Measurements from ENCODE around the gene ADGRL3. TPM values are rescaled to one million over a fixed set of nuclear protein-coding genes. Genes with fewer than 3 reads are reported as not detected.
"Not testable (repeated sequence)": the region's sequence is repeated elsewhere in the genome, so short reads cannot be mapped to it uniquely, and the experiment has no call there.

The ADGRL3 gene
- total RNA-seq, 1 experiment from 2014 or later, result not detected

GRCh38 chr4:61614231-61614630, 414.1 kb downstream of the ADGRL3 start:
- no peak for DNase-seq (ENCODE audit: low read depth)
- in situ Hi-C loops (cut with HindIII; ENCODE audit: low pct_unique_long_range_greater_than_20kb, low sequenced_read_pairs), result no loop called here

DNA sequence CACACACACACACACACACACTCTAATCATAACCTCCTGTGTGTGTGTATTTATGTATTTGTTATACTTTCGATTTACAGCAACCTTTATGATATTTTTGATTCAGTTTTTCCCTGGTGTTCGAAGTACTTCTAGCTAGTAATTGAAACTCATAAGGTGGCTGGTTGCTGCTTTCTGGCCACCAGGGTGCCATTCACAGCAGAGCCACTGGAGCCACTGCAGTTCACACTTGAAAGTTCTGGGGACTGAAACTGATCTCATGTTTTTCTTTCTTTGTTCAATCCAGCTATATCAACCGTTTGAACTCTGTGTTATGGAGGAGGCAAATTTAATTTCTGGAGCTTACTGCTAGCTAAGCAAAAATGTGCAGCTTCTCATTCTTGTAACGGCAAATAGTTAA, 419.4 kb downstream of the ADGRL3 start:
- in situ Hi-C loops (cut with HindIII; ENCODE audit: low pct_unique_long_range_greater_than_20kb, low sequenced_read_pairs), result no loop called here
- DNase-seq (ENCODE audit: low read depth), result no peak

DNA sequence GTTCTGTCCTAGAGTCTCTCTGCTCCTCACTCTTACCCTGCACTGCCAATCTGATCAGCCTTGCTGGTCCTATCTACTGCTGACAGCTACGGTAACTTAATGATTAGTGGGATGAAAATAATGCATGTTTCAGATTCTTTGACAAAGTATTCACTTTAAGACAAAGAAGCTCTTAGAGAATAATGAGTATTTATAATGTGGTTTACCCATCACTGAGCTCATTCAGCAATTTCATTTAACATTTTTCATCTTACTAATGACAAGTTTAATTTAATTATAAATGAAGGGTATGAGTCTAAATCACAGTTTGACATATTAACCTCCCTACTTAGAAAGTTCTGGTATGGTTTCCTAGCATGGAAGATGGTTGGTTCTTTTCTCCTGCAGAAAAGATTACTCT, 428.2 kb downstream of the ADGRL3 start:
- in situ Hi-C loops (cut with HindIII; ENCODE audit: low pct_unique_long_range_greater_than_20kb, low sequenced_read_pairs), result no loop called here
- DNase-seq (ENCODE audit: low read depth), result no peak

DNA sequence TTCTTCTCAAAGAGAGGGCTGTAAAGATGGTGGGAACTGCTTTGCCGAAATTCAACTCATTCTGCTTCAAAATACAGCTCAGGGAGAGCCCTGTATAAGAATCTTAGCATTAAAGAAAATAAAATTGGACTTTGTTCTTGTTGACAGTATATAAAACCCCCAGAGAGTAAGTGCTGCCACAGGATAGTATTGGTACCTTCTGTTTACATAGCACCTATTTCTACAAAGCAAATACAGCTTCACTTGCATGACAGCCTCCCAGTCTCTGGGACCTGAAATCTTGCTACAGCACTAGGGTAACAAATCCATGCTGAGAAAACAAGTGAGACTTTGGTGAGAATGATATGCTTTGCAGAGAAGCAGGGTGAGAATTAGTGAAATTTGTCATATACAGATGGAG, 428.6 kb downstream of the ADGRL3 start:
- no peak for DNase-seq (ENCODE audit: low read depth)
- in situ Hi-C loops (cut with HindIII; ENCODE audit: low pct_unique_long_range_greater_than_20kb, low sequenced_read_pairs), result no loop called here

DNA sequence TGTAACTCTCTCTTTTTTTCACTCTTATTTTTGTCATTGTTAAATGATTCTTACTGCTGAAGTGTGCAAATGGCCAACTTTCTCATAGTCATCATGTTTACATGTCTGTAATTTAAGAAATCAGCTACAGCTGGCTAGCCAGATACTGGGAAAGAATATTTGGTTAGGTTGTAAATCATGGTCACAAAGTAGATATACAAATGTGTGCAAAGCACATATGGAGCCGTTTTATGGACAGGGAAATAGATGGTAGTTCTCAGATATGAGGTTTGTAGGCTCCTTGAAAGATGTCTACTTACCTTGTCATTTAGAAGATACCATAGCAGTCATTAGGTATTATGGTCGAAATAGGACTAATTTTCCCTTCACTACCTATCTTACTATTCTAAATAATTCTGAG, 430.4 kb downstream of the ADGRL3 start:
- in situ Hi-C loops (cut with HindIII; ENCODE audit: low pct_unique_long_range_greater_than_20kb, low sequenced_read_pairs), result no loop called here
- DNase-seq (ENCODE audit: low read depth), result no peak

DNA sequence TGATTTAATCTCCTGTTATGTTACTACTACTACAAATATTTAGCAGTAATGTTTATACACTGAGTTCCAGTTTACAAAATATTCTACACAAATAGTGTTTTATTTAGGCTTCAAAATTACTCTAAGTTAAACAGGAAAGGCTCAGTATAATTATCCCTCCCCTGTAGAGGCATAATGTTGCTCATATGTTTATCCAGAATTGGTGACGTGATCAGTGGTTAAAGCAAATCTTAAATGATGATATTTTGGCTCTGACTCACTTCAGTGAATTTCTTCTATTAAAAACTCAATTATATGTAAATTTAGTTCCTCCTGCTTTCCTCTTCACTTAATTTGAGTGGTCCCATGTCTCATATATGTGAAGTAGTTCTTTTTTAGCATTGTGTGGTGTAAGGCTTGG, 438.5 kb downstream of the ADGRL3 start:
- in situ Hi-C loops (cut with HindIII; ENCODE audit: low pct_unique_long_range_greater_than_20kb, low sequenced_read_pairs), result no loop called here
- no peak for DNase-seq (ENCODE audit: low read depth)

- in situ Hi-C loops (cut with HindIII; ENCODE audit: low pct_unique_long_range_greater_than_20kb, low sequenced_read_pairs); DNase-seq (ENCODE audit: low read depth): not testable (repeated sequence)
Observed at GRCh38 chr4:61646746-61647350, 446.7 kb downstream of the ADGRL3 start.

- DNase-seq (ENCODE audit: low read depth), result no peak
- in situ Hi-C loops (cut with HindIII; ENCODE audit: low pct_unique_long_range_greater_than_20kb, low sequenced_read_pairs), result no loop called here
Observed at GRCh38 chr4:61648264-61648663, 448.1 kb downstream of the ADGRL3 start.

- DNase-seq (ENCODE audit: low read depth), result no peak
Observed at GRCh38 chr4:61657016-61657415, 456.9 kb downstream of the ADGRL3 start.

DNA sequence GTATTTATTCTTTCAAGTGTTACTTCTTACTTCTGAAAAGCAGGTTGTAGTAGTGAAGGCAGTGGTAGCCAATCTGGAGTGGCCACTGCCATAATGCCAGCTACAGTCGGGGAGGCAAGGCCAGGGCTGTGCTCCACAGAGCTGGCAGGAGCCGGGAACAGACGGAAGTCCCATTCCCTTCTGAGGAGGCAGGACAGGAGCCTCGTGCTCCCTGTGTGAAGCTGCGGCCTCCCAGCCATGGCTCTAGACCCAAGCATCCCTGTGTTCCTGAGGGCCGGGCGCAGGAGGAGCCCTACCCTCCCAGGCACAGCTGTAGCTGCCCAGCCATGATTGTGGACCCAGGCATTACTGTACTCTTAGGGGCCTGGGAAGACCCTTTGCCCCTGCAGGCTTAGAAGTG, 461.8 kb downstream of the ADGRL3 start:
- in situ Hi-C loops (cut with HindIII; ENCODE audit: low pct_unique_long_range_greater_than_20kb, low sequenced_read_pairs), result no loop called here
- DNase-seq (ENCODE audit: low read depth), result no peak

More at GRCh38 chr4:61657016-61657415, 456.9 kb downstream of the ADGRL3 start:
- in situ Hi-C loops (cut with HindIII; ENCODE audit: low pct_unique_long_range_greater_than_20kb, low sequenced_read_pairs), result no loop called here

DNA sequence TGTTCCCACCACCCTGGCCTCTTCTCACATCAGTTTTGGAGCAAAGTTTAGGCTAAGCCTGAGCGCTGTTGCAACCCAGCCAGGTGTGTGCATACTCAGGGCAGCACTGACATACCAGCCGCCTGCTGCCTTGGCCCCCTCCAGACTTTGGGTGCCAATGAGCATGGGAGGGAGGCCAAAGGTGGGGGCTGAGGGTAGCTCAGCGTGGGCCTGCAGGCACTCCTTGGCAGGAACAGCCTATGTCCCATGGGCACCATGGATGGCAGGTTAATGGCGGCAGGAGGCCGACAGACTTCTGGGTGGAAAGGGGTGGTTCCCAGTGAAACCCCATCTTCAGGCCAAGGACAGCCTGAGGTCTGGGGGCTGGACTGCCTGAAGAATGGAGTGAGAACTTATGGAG, 462.2 kb downstream of the ADGRL3 start:
- in situ Hi-C loops (cut with HindIII; ENCODE audit: low pct_unique_long_range_greater_than_20kb, low sequenced_read_pairs), result no loop called here
- DNase-seq (ENCODE audit: low read depth), result no peak

GRCh38 chr4:61663310-61663709, 463.2 kb downstream of the ADGRL3 start:
- no peak for DNase-seq (ENCODE audit: low read depth)
- in situ Hi-C loops (cut with HindIII; ENCODE audit: low pct_unique_long_range_greater_than_20kb, low sequenced_read_pairs), result no loop called here

- in situ Hi-C loops (cut with HindIII; ENCODE audit: low pct_unique_long_range_greater_than_20kb, low sequenced_read_pairs), result no loop called here
- no peak for DNase-seq (ENCODE audit: low read depth)
Observed at GRCh38 chr4:61665649-61666048, 465.5 kb downstream of the ADGRL3 start.

DNA sequence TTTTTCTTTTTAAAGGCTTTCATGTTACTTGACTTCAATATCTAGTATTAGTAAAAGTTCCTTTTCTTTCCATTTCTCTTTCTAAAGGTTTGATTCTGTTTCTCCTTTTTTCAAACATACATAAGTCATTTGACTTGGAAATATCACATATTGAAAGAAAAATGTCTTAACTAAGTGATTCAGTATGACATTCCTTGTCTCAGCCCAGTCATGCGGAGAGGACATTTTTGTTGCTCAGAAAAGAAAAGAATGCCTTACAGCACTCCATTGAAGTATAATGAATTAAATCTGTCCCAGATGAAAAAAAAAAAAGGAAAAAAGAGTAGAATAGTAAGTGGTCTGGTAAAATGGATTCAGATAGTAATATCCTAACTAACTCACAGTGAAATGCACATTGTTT, 466.1 kb downstream of the ADGRL3 start:
- DNase-seq (ENCODE audit: low read depth), result no peak
- in situ Hi-C loops (cut with HindIII; ENCODE audit: low pct_unique_long_range_greater_than_20kb, low sequenced_read_pairs), result no loop called here

DNA sequence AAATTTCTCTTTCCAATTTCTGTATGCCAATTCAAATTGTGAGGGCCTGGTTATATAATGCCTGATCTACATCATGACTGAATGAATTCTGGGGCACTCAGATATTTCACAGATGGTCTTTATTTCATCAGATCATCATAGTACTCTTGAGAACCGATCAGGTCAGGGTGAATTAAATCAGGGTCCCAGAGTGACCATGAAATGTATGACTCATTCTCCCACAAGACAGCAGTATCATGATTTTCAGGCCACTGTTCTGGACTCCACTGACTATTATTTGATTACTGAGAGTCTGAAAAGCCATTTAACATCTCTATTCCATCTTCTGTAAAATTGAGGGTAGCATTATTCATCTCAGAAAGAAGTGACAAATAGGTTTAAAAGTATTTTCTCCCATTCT, 471.5 kb downstream of the ADGRL3 start:
- no peak for DNase-seq (ENCODE audit: low read depth)
- in situ Hi-C loops (cut with HindIII; ENCODE audit: low pct_unique_long_range_greater_than_20kb, low sequenced_read_pairs), result no loop called here

DNA sequence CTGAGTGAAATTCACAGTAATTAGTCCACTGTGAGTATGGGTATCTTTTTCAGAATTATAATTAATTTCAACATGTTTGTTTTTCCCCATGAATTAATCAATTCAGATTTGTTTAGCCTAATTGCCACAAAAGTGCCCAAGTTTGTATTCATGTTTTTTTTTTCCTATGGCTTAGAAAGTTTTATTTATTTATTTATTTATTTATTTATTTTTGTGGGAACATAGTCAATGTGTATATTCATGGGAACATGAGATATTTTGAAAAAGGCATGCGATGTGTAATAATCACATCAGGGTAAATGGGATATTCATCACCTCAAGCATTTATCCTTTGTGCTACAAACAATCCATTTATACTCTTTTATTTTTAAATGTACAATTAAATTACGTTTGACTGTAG, 475.3 kb downstream of the ADGRL3 start:
- no peak for DNase-seq (ENCODE audit: low read depth)
- in situ Hi-C loops (cut with HindIII; ENCODE audit: low pct_unique_long_range_greater_than_20kb, low sequenced_read_pairs), result no loop called here

DNA sequence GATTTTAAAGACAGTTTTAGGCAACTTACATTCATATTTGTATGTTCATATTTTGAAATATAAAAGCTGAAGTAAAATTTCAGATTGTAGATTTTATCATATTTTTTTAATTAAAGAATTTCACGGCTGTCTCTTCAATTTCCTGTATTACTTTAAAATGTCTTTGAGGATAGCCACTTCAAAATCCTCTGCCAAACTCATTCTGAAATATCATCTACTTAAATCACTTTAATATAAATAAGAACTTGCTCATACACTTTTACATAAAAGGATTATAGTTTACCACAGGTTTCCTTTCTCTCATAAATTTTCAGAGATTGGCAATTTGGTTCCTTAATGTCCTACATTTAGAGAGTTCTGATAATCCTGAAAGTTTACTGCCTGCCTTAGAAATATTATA, 478.2 kb downstream of the ADGRL3 start:
- in situ Hi-C loops (cut with HindIII; ENCODE audit: low pct_unique_long_range_greater_than_20kb, low sequenced_read_pairs), result no loop called here
- no peak for DNase-seq (ENCODE audit: low read depth)

- DNase-seq (ENCODE audit: low read depth), result no peak
- in situ Hi-C loops (cut with HindIII; ENCODE audit: low pct_unique_long_range_greater_than_20kb, low sequenced_read_pairs), result no loop called here
Observed at GRCh38 chr4:61693520-61693919, 493.4 kb downstream of the ADGRL3 start.

- in situ Hi-C loops (cut with HindIII; ENCODE audit: low pct_unique_long_range_greater_than_20kb, low sequenced_read_pairs), result no loop called here
Observed at GRCh38 chr4:61714387-61714911, 514.3 kb downstream of the ADGRL3 start.

DNA sequence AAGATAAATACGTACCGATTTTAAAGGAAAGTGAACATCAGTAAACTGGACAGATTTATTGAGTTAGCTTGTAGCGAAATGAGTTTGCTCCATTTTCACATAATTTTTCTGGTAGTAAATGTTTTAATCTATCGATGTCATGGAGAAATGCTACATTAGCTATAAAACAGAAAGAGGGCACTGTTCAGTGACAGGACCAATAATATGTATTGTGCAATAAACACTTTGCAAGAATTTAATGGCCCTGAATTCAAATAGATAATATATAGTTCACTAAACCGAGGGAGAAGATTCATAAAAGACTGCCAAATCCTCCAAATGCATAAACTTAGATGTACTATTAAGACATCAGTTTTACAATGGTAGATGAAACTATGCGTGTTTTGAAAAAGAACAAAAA, 516.3 kb downstream of the ADGRL3 start:
- in situ Hi-C loops (cut with HindIII; ENCODE audit: low pct_unique_long_range_greater_than_20kb, low sequenced_read_pairs), result no loop called here
- DNase-seq (ENCODE audit: low read depth), result no peak

More at GRCh38 chr4:61714387-61714911, 514.3 kb downstream of the ADGRL3 start:
- no peak for DNase-seq (ENCODE audit: low read depth)

Measured in Caki2 (cell line).